Liver (tissue), 9 donors: ENCODE results near the gene SFTA2. TPM values are rescaled to one million over a fixed set of nuclear protein-coding genes. Genes with fewer than 3 reads are reported as not detected.

Experiments
- DNase-seq: peaks from one replicate; pipeline ENCODE4 v3.0.0-alpha.2; 2017; ENCODE audit warnings: low spot score
- H3K27ac ChIP-seq, 2 donors: one replicate each; pipeline ENCODE4 v1.7.0; 2013; ENCODE audit warnings: inconsistent platforms in 2 of 2, low read length in 2 of 2, control low read depth in 1 of 2, low read depth in 1 of 2, mild to moderate bottlenecking in 1 of 2
- H3K27me3 ChIP-seq, 4 donors: one replicate each; pipeline versions ENCODE4 v1.6.1 to v1.7.0; 2013; ENCODE audit warnings: low read length in 3 of 4, inconsistent platforms in 1 of 4, mild to moderate bottlenecking in 1 of 4, moderate library complexity in 1 of 4; ENCODE audit not compliant: control insufficient read depth in 4 of 4, insufficient read depth in 4 of 4
- H3K36me3 ChIP-seq, 4 donors: one replicate each; pipeline versions ENCODE4 v1.6.1 to v1.7.0; 2013; ENCODE audit warnings: low read length in 3 of 4, mild to moderate bottlenecking in 3 of 4, low read depth in 1 of 4, moderate library complexity in 1 of 4; ENCODE audit not compliant: control insufficient read depth in 4 of 4, insufficient read depth in 3 of 4
- H3K4me1 ChIP-seq, 4 donors: one replicate each; pipeline versions ENCODE4 v1.6.1 to v1.7.0; 2013; ENCODE audit warnings: low read length in 3 of 4, mild to moderate bottlenecking in 3 of 4, moderate library complexity in 1 of 4; ENCODE audit not compliant: control insufficient read depth in 4 of 4, insufficient read depth in 4 of 4
- H3K4me3 ChIP-seq, 3 donors: one replicate each; pipeline versions ENCODE4 v1.6.1 to v1.7.0; 2013; ENCODE audit warnings: low read length in 3 of 3, control low read depth in 1 of 3, low read depth in 1 of 3, mild to moderate bottlenecking in 1 of 3
- H3K9ac ChIP-seq, 2 donors: one replicate each; pipeline ENCODE4 v1.7.0; 2013; ENCODE audit warnings: low read length in 2 of 2, mild to moderate bottlenecking in 2 of 2, moderate library complexity in 2 of 2, control low read depth in 1 of 2, low read depth in 1 of 2
- H3K9me3 ChIP-seq, 4 donors: one replicate each; pipeline versions ENCODE4 v1.6.1 to v1.7.0; 2013; ENCODE audit warnings: low read length in 3 of 4; ENCODE audit not compliant: control insufficient read depth in 4 of 4
- ATF3 ChIP-seq: IDR thresholded peaks from 2 replicates; pipeline ENCODE4 v1.6.1; 2016; ENCODE audit warnings: antibody characterized with exemption
- CTCF ChIP-seq: fragments of 150-350 bp; IDR thresholded peaks from 2 replicates; pipeline ENCODE4 v1.5.1; 2017; ENCODE audit warnings: improper control_type of control experiment, low read depth, low read length; ENCODE audit not compliant: missing input control
- EGR1 ChIP-seq, 2 donors: IDR thresholded peaks; 2 replicates each; pipeline ENCODE4 v1.6.1; 2016 to 2018; ENCODE audit warnings: antibody characterized with exemption in 2 of 2, low read depth in 2 of 2
- FOXA2 ChIP-seq: IDR thresholded peaks from 2 replicates; pipeline ENCODE4 v1.6.1; 2016; ENCODE audit warnings: antibody characterized with exemption
- GABPA ChIP-seq, 2 donors: IDR thresholded peaks in 1 of 2; conservative IDR thresholded peaks in 1 of 2; 2 replicates each; pipeline ENCODE4 v1.6.1; 2016; ENCODE audit warnings: antibody characterized with exemption in 2 of 2, mild to moderate bottlenecking in 1 of 2, moderate library complexity in 1 of 2
- JUND ChIP-seq, 2 donors: IDR thresholded peaks; 2 replicates each; pipeline ENCODE4 v1.6.1; 2016; ENCODE audit warnings: antibody characterized with exemption in 2 of 2
- MAX ChIP-seq: IDR thresholded peaks from 2 replicates; pipeline ENCODE4 v1.6.1; 2016; ENCODE audit warnings: antibody characterized with exemption
- NR2F2 ChIP-seq: IDR thresholded peaks from 2 replicates; pipeline ENCODE4 v1.6.1; 2016; ENCODE audit warnings: antibody characterized with exemption
- RAD21 ChIP-seq, 2 donors: IDR thresholded peaks; 2 replicates each; pipeline ENCODE4 v1.6.1; 2016; ENCODE audit warnings: antibody characterized with exemption in 2 of 2, mild to moderate bottlenecking in 2 of 2
- RXRA ChIP-seq, 2 donors: IDR thresholded peaks; 2 replicates each; pipeline ENCODE4 v1.6.1; 2017 to 2018; ENCODE audit warnings: antibody characterized with exemption in 2 of 2, mild to moderate bottlenecking in 1 of 2
- SP1 ChIP-seq: IDR thresholded peaks from 2 replicates; pipeline ENCODE4 v1.6.1; 2018; ENCODE audit warnings: antibody characterized with exemption, mild to moderate bottlenecking
- TAF1 ChIP-seq: conservative IDR thresholded peaks from 2 replicates; pipeline ENCODE4 v1.6.1; 2016; ENCODE audit warnings: antibody characterized with exemption, mild to moderate bottlenecking
- ZBTB33 ChIP-seq: IDR thresholded peaks from 2 replicates; pipeline ENCODE4 v1.6.1; 2016; ENCODE audit warnings: antibody characterized with exemption
- polyA plus RNA-seq, 2 donors: library from polyadenylated mRNA; stranded (reverse) in 1 of 2; unstranded in 1 of 2; fragments of 200-250 nt in 1 of 2; fragments of >200 nt in 1 of 2; fragmentation: Nextera tagmentation in 1 of 2; extraction: Ambion mirVana in 1 of 2; gene quantifications; one replicate each; pipeline versions ENCODE4 v1.2.1 to v1.2.3, GENCODE V29; 2013 to 2015
- total RNA-seq, 2 donors: library from RNA; depleted of rRNA; stranded (reverse); fragments of >200 nt; gene quantifications; one replicate each; pipeline ENCODE4 v1.2.3, GENCODE V29; 2014
- TF ChIP-seq, protein P1 (sequence below): IDR thresholded peaks from 2 replicates; pipeline ENCODE4 v1.6.1; 2016; ENCODE audit warnings: antibody characterized with exemption, mild to moderate bottlenecking
- donor health status: healthy.
- donor health status: healthy.
- donor health status: healthy.
- donor health status: healthy.
- donor health status: healthy.

SFTA2 gene
- total and polyA plus RNA-seq, 4 donors = 0.60 TPM; not detected in 3

DNA sequence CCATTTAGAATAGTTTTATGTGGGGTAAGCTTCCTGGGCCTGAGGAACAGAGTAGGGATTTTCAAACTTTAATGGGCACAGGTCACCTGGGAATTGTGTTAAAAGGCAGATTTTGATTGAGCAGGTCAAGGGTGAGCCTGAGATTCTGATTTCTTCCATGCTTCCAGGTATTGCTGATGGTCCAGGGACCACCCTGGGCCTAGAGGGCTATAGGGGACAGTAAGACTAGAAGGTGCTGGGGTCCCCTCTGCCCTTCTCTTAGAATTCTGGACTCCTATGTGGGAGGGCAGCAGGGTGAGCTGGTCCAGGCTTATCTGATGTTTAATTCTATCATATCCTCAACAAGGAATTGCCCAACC, 45.1 kb downstream of the SFTA2 start:
- Histone ChIP-seq H3K27ac (no peak overlapping the region), H3K9me3 (no peaks in the 10 kb centered on the region), H3K4me3 (no peak overlapping the region), H3K4me1 (peaks cover 5 to 17% (median 11%) of the 10 kb centered on the region in 4 donors), H3K9ac (no peak overlapping the region), H3K27me3 (no peaks in the 10 kb centered on the region), H3K36me3 (no peaks in the 10 kb centered on the region)
- DNase-seq = no peak
- TF ChIP-seq JUND (IDR thresholded peaks at IDR 0.05) (no peak), TAF1 (no peak), ZBTB33 (no peak), SP1 (no peak), FOXA2 (no peak), ATF3 (no peak), RAD21 (IDR thresholded peaks at IDR 0.05) (no peak), CTCF (no peak), EGR1 (IDR thresholded peaks at IDR 0.05; ENCODE audit: low read depth in 2 of 2) (no peak), GABPA (IDR thresholded peaks at IDR 0.05 in 1 of 2, conservative IDR thresholded peaks at IDR 0.05 in 1 of 2) (no peak), MAX (no peak), RXRA (IDR thresholded peaks at IDR 0.05) (no peak), NR2F2 (no peak)
- TF ChIP-seq, protein P1, sequence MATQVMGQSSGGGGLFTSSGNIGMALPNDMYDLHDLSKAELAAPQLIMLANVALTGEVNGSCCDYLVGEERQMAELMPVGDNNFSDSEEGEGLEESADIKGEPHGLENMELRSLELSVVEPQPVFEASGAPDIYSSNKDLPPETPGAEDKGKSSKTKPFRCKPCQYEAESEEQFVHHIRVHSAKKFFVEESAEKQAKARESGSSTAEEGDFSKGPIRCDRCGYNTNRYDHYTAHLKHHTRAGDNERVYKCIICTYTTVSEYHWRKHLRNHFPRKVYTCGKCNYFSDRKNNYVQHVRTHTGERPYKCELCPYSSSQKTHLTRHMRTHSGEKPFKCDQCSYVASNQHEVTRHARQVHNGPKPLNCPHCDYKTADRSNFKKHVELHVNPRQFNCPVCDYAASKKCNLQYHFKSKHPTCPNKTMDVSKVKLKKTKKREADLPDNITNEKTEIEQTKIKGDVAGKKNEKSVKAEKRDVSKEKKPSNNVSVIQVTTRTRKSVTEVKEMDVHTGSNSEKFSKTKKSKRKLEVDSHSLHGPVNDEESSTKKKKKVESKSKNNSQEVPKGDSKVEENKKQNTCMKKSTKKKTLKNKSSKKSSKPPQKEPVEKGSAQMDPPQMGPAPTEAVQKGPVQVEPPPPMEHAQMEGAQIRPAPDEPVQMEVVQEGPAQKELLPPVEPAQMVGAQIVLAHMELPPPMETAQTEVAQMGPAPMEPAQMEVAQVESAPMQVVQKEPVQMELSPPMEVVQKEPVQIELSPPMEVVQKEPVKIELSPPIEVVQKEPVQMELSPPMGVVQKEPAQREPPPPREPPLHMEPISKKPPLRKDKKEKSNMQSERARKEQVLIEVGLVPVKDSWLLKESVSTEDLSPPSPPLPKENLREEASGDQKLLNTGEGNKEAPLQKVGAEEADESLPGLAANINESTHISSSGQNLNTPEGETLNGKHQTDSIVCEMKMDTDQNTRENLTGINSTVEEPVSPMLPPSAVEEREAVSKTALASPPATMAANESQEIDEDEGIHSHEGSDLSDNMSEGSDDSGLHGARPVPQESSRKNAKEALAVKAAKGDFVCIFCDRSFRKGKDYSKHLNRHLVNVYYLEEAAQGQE = no peak
